ENCODE measurements around the gene CNRIP1. TPM values are rescaled to one million over a fixed set of nuclear protein-coding genes. Genes with fewer than 3 reads are reported as not detected.
"Not testable (repeated sequence)": the region's sequence is repeated elsewhere in the genome, so short reads cannot be mapped to it uniquely, and the experiment has no call there.

Gene CNRIP1
- 50.4 and 69.7 TPM in 2 replicates for total RNA-seq (2014; rRNA removed; shearing (Covaris generic))
- polyA plus RNA-seq (2015; cell fraction: cytosol; rRNA removed): 58.2 and 58.7 TPM in 2 replicates
- polyA plus RNA-seq (2015; cell fraction: nucleus; rRNA removed): 40.3 TPM in 2 replicates

GRCh38 chr2:68319398-68320117, at the start of gene CNRIP1:
TSS of gene CNRIP1 (minus strand) at chr2:68319949. CDS start at chr2:68319400, 549 bp downstream.
- DNase-seq (ENCODE audit: low read depth): peak; percentile 84

GRCh38 chr2:68369337-68369734, 49.6 kb upstream of the CNRIP1 start:
- DNase-seq (ENCODE audit: low read depth): no peak

- DNase-seq (ENCODE audit: low read depth): peak; percentile 87
Observed at GRCh38 chr2:68368654-68369336, 49.0 kb upstream of the CNRIP1 start.

GRCh38 chr2:68367953-68368653, 48.4 kb upstream of the CNRIP1 start:
- DNase-seq (ENCODE audit: low read depth): no peak

- DNase-seq (ENCODE audit: low read depth): no peak
Observed at GRCh38 chr2:68366083-68366560, 46.4 kb upstream of the CNRIP1 start.

GRCh38 chr2:68365087-68365486, 45.3 kb upstream of the CNRIP1 start, which contains the start of gene PLEK:
TSS of gene PLEK (plus strand) at chr2:68365282. CDS start at chr2:68365352, 70 bp downstream.
- no peak for DNase-seq (ENCODE audit: low read depth)

GRCh38 chr2:68363721-68364120, 44.0 kb upstream of the CNRIP1 start:
- no peak for DNase-seq (ENCODE audit: low read depth)

- no peak for DNase-seq (ENCODE audit: low read depth)
Observed at GRCh38 chr2:68362749-68363148, 43.0 kb upstream of the CNRIP1 start.

GRCh38 chr2:68362069-68362468, 42.3 kb upstream of the CNRIP1 start:
- peak; percentile 46 for DNase-seq (ENCODE audit: low read depth)

- DNase-seq (ENCODE audit: low read depth): no peak
Observed at GRCh38 chr2:68359889-68360288, 40.1 kb upstream of the CNRIP1 start.

- peak; percentile 60 for DNase-seq (ENCODE audit: low read depth)
Observed at GRCh38 chr2:68357605-68358337, 38.0 kb upstream of the CNRIP1 start.

- DNase-seq (ENCODE audit: low read depth): no peak
Observed at GRCh38 chr2:68356599-68357239, 37.0 kb upstream of the CNRIP1 start.

GRCh38 chr2:68352651-68353391, 33.1 kb upstream of the CNRIP1 start:
- DNase-seq (ENCODE audit: low read depth): no peak

GRCh38 chr2:68351997-68352396, 32.2 kb upstream of the CNRIP1 start:
- DNase-seq (ENCODE audit: low read depth): no peak

- DNase-seq (ENCODE audit: low read depth): not testable (repeated sequence)
Observed at GRCh38 chr2:68349091-68349490, 29.3 kb upstream of the CNRIP1 start.

GRCh38 chr2:68345129-68345875, 25.6 kb upstream of the CNRIP1 start:
- peak; percentile 7 for DNase-seq (ENCODE audit: low read depth)

GRCh38 chr2:68344031-68344430, 24.3 kb upstream of the CNRIP1 start:
- no peak for DNase-seq (ENCODE audit: low read depth)

GRCh38 chr2:68342470-68342869, 22.7 kb upstream of the CNRIP1 start:
- no peak for DNase-seq (ENCODE audit: low read depth)

- DNase-seq (ENCODE audit: low read depth): no peak
Observed at GRCh38 chr2:68341583-68341982, 21.8 kb upstream of the CNRIP1 start.
